SK-N-SH (cell line): ENCODE results near the gene ERC2. TPM values are rescaled to one million over a fixed set of nuclear protein-coding genes. Genes with fewer than 3 reads are reported as not detected.

ENCODE experiments used
- CTCF ChIA-PET: fragments of 300-600, 350-600 bp; formaldehyde crosslinking; extraction: SDS; loops from one replicate; lab custom pipeline; 2021; lab: Yijun Ruan, JAX
- POLR2A ChIA-PET: fragments of 350-600 bp; sonication (Branson Sonifier 250); formaldehyde crosslinking; extraction: SDS; loops from one replicate; lab custom pipeline; 2020; ENCODE audit warnings: antibody characterized with exemption, inconsistent platforms; lab: Yijun Ruan, JAX
- DNase-seq: peaks from one replicate; pipeline ENCODE4 v3.0.0; 2012
- H2AFZ ChIP-seq: fragments of 200-600 bp; sonication (generic); 2 replicates; pipeline ENCODE4 v1.8.1; 2016; ENCODE audit warnings: antibody characterized with exemption, mild to moderate bottlenecking, low read depth
- H3F3A ChIP-seq: fragments of 200-600 bp; sonication (generic); replicated peaks from 2 replicates; pipeline ENCODE3; 2016; ENCODE audit warnings: antibody characterized with exemption, mild to moderate bottlenecking; ENCODE audit not compliant: insufficient read depth
- H3K27ac ChIP-seq, 2 experiments: fragments of 200-500 bp in 1 of 2; fragments of 200-600 bp in 1 of 2; sonication (Bioruptor generic) in 1 of 2; sonication (generic), shearing (Covaris generic) in 1 of 2; 2 replicates each; pipeline versions ENCODE4 v1.5.1 to v1.6.1; 2014 to 2016; ENCODE audit warnings: low read depth in 2 of 2, inconsistent platforms in 1 of 2, low read length in 1 of 2, mild to moderate bottlenecking in 1 of 2, mixed read lengths in 1 of 2
- H3K27me3 ChIP-seq: fragments of 200-600 bp; sonication (generic), shearing (Covaris generic); 2 replicates; pipeline ENCODE4 v1.6.1; 2016; ENCODE audit warnings: mixed run types; ENCODE audit not compliant: insufficient read depth
- H3K36me3 ChIP-seq, 2 experiments: fragments of 200-500 bp in 1 of 2; fragments of 200-600 bp in 1 of 2; sonication (Bioruptor generic) in 1 of 2; sonication (generic) in 1 of 2; replicated peaks in 1 of 2; 2 replicates each; pipeline versions ENCODE3 to v1.5.1; 2014 to 2016; ENCODE audit warnings: low read length in 1 of 2, mild to moderate bottlenecking in 1 of 2; ENCODE audit not compliant: insufficient read depth in 2 of 2, control insufficient read depth in 1 of 2
- H3K4me1 ChIP-seq, 2 experiments: fragments of 200-500 bp in 1 of 2; fragments of 200-600 bp in 1 of 2; sonication (Bioruptor generic) in 1 of 2; sonication (generic), shearing (Covaris generic) in 1 of 2; 2 replicates each; pipeline versions ENCODE4 v1.5.1 to v1.6.1; 2014 to 2016; ENCODE audit warnings: low read depth in 1 of 2, low read length in 1 of 2, mixed run types in 1 of 2; ENCODE audit not compliant: insufficient read depth in 2 of 2, control insufficient read depth in 1 of 2
- H3K4me2 ChIP-seq: fragments of 200-600 bp; sonication (generic), shearing (Covaris generic); 2 replicates; pipeline ENCODE4 v1.6.1; 2017; ENCODE audit warnings: mixed run types
- H3K4me3 ChIP-seq, 2 experiments: fragments of 200-500 bp in 1 of 2; fragments of 200-600 bp in 1 of 2; sonication (Bioruptor generic) in 1 of 2; sonication (generic), shearing (Covaris generic) in 1 of 2; 2 replicates each; pipeline versions ENCODE4 v1.5.1 to v1.8.1; 2014 to 2016; ENCODE audit warnings: low read depth in 2 of 2, inconsistent platforms in 1 of 2, low read length in 1 of 2, mild to moderate bottlenecking in 1 of 2, mixed read lengths in 1 of 2, moderate library complexity in 1 of 2
- H3K79me2 ChIP-seq: fragments of 200-600 bp; sonication (generic); 2 replicates; pipeline ENCODE4 v1.8.1; 2017; ENCODE audit warnings: mild to moderate bottlenecking; ENCODE audit not compliant: insufficient read depth
- H3K9ac ChIP-seq: fragments of 200-600 bp; sonication (generic); 2 replicates; pipeline ENCODE4 v1.6.1; 2017; ENCODE audit warnings: mixed run types
- H3K9me2 ChIP-seq: fragments of 200-600 bp; sonication (generic); 2 replicates; pipeline ENCODE4 v1.6.1; 2017; ENCODE audit warnings: mixed run types
- H3K9me3 ChIP-seq: fragments of 200-600 bp; sonication (generic); 2 replicates; pipeline ENCODE4 v1.6.1; 2017; ENCODE audit warnings: mixed run types, mild to moderate bottlenecking, moderate library complexity
- H4K20me1 ChIP-seq: fragments of 200-600 bp; sonication (generic); 2 replicates; pipeline ENCODE4 v1.6.1; 2017; ENCODE audit warnings: mild to moderate bottlenecking, mixed run types; ENCODE audit not compliant: insufficient read depth
- EP300 ChIP-seq, 2 experiments: IDR thresholded peaks; 2 replicates each; pipeline versions ENCODE4 v1.4.0 to v1.6.1; 2012; ENCODE audit warnings: borderline replicate concordance in 1 of 2, low read depth in 1 of 2, low read length in 1 of 2
- EZH2phosphoT487 ChIP-seq: fragments of 200-600 bp; sonication (generic); IDR thresholded peaks from 2 replicates; pipeline ENCODE4 v1.6.1; 2017; ENCODE audit warnings: low read depth, mixed run types, mild to moderate bottlenecking, antibody characterized with exemption, moderate library complexity, borderline replicate concordance
- FOSL2 ChIP-seq: IDR thresholded peaks from 2 replicates; pipeline ENCODE4 v1.4.0; 2012; ENCODE audit warnings: low read depth, mild to moderate bottlenecking, moderate library complexity, borderline replicate concordance
- FOXJ3 ChIP-seq: sonication (generic); formaldehyde crosslinking; IDR thresholded peaks from 2 replicates; pipeline ENCODE4 v1.5.1; 2020; ENCODE audit warnings: mild to moderate bottlenecking, missing genetic modification reagents
- FOXM1 ChIP-seq: IDR thresholded peaks from 2 replicates; pipeline ENCODE4 v1.4.0; 2012; ENCODE audit warnings: low read depth, mild to moderate bottlenecking
- GABPA ChIP-seq: IDR thresholded peaks from 2 replicates; pipeline ENCODE4 v1.4.0; 2012; ENCODE audit warnings: low read depth, mild to moderate bottlenecking
- IRF3 ChIP-seq: fragments of 150-350 bp; IDR thresholded peaks from 2 replicates; pipeline ENCODE4 v1.6.1; 2016; ENCODE audit warnings: mild to moderate bottlenecking, low read depth, low read length
- MAX ChIP-seq: IDR thresholded peaks from 2 replicates; pipeline ENCODE4 v1.4.0; 2012; ENCODE audit warnings: low read depth
- MEF2A ChIP-seq: IDR thresholded peaks from 2 replicates; pipeline ENCODE4 v1.4.0; 2012; ENCODE audit warnings: low read depth, borderline replicate concordance
- PBX3 ChIP-seq: IDR thresholded peaks from 2 replicates; pipeline ENCODE4; 2012
- RAD21 ChIP-seq: IDR thresholded peaks from 2 replicates; pipeline ENCODE4 v1.6.1; 2012; ENCODE audit warnings: mild to moderate bottlenecking, low read length
- RCOR1 ChIP-seq: fragments of 150-350 bp; IDR thresholded peaks from 2 replicates; pipeline ENCODE4 v1.6.1; 2017; ENCODE audit warnings: antibody characterized with exemption, low read length
- RFX5 ChIP-seq: IDR thresholded peaks from 2 replicates; pipeline ENCODE4 v1.6.1; 2012; ENCODE audit warnings: mild to moderate bottlenecking, improper control_type of control experiment, low read length
- RXRA ChIP-seq: IDR thresholded peaks from 2 replicates; pipeline ENCODE4 v1.4.0; 2012; ENCODE audit warnings: low read depth, mild to moderate bottlenecking, borderline replicate concordance
- SIN3A ChIP-seq: IDR thresholded peaks from 2 replicates; pipeline ENCODE4 v1.6.1; 2012; ENCODE audit warnings: low read depth, mild to moderate bottlenecking, low read length, moderate library complexity, borderline replicate concordance
- TAF1 ChIP-seq: IDR thresholded peaks from 2 replicates; pipeline ENCODE4 v1.6.1; 2012; ENCODE audit warnings: low read depth, mild to moderate bottlenecking, low read length, moderate library complexity, borderline replicate concordance
- TCF12 ChIP-seq: IDR thresholded peaks from 2 replicates; pipeline ENCODE4 v1.4.0; 2012
- TEAD4 ChIP-seq: IDR thresholded peaks from 2 replicates; pipeline ENCODE4 v1.4.0; 2012; ENCODE audit warnings: mild to moderate bottlenecking, borderline replicate concordance; ENCODE audit not compliant: insufficient read depth
- USF2 ChIP-seq: fragments of 150-350 bp; IDR thresholded peaks from 2 replicates; pipeline ENCODE4 v1.6.1; 2017; ENCODE audit warnings: antibody characterized with exemption, low read length, low read depth, borderline replicate concordance
- YY1 ChIP-seq: IDR thresholded peaks from 2 replicates; pipeline ENCODE4 v1.4.0; 2012; ENCODE audit warnings: low read depth, mild to moderate bottlenecking
- ZBTB33 ChIP-seq: IDR thresholded peaks from 2 replicates; pipeline ENCODE4 v1.4.0; 2012; ENCODE audit warnings: low read depth, borderline replicate concordance
- WGBS: methylation state at CpG from one replicate; pipeline ENCODE4 v1.1.6; 2017; ENCODE audit warnings: low lambda C conversion rate; 5-methylcytosine and 5-hydroxymethylcytosine counted together
- polyA plus RNA-seq, 3 experiments: library from polyadenylated mRNA; depleted of rRNA; stranded (reverse); fragments of >200 nt; gene quantifications; 2 replicates each; pipeline ENCODE4 v1.2.3, GENCODE V29; 2012

Gene ERC2
- polyA plus RNA-seq, 1 of the 3 experiments (the other 2 are of a cell fraction) = 1.6 TPM

GRCh38 chr3:55636300-55637195, 831.7 kb downstream of the ERC2 start:
- no peaks in the 10 kb centered on the region for H3K36me3 ChIP-seq

GRCh38 chr3:55634345-55634744, 833.9 kb downstream of the ERC2 start:
- Histone ChIP-seq H3K9me3 (no peaks in the 10 kb centered on the region), H3K27ac (no peak overlapping the region), H3K4me2 (0 out of 2 replicates have a peak overlapping the region, but pooled peaks have one; percentile 13), H4K20me1 (no peaks in the 10 kb centered on the region), H2AFZ (no peak overlapping the region), H3K27me3 (no peaks in the 10 kb centered on the region), H3K4me1 (no peaks in the 10 kb centered on the region), H3K36me3 (no peaks in the 10 kb centered on the region), H3K79me2 (no peaks in the 10 kb centered on the region), H3K9ac (no peak overlapping the region), H3F3A (no peaks in the 10 kb centered on the region), H3K4me3 (no peak overlapping the region), H3K9me2 (no peaks in the 10 kb centered on the region)
- CTCF ChIA-PET = no interaction called here
- no peak for TF ChIP-seq RXRA
- no peak for TF ChIP-seq SIN3A
- TF ChIP-seq TEAD4 = no peak
- no peak for TF ChIP-seq RCOR1
- no peak for TF ChIP-seq IRF3
- no peak for TF ChIP-seq FOXM1
- TF ChIP-seq TAF1 = no peak
- TF ChIP-seq MEF2A = no peak
- TF ChIP-seq PBX3 = no peak
- TF ChIP-seq GABPA = no peak
- TF ChIP-seq EZH2phosphoT487 = no peak
- no peak for TF ChIP-seq ZBTB33
- TF ChIP-seq MAX = no peak
- TF ChIP-seq USF2 = no peak
- no peak for TF ChIP-seq TCF12
- WGBS = 32% methylated on average over 6 of the region's 6 CpGs
- POLR2A ChIA-PET = no interaction called here
- DNase-seq = no peak

More at GRCh38 chr3:55636300-55637195, 831.7 kb downstream of the ERC2 start:
- Histone ChIP-seq H3K27ac (no peak overlapping the region), H3K27me3 (no peaks in the 10 kb centered on the region), H3K4me2 (no peak overlapping the region), H2AFZ (no peak overlapping the region), H3K9me3 (no peaks in the 10 kb centered on the region), H4K20me1 (no peaks in the 10 kb centered on the region), H3K9me2 (no peaks in the 10 kb centered on the region), H3K79me2 (no peaks in the 10 kb centered on the region), H3K4me1 (no peaks in the 10 kb centered on the region), H3K9ac (no peak overlapping the region), H3K4me3 (no peak overlapping the region), H3F3A (no peaks in the 10 kb centered on the region)
- DNase-seq = no peak
- 59% methylated on average over 8 of the region's 9 CpGs for WGBS
- CTCF ChIA-PET = no interaction called here
- no peak for TF ChIP-seq TAF1
- no peak for TF ChIP-seq RAD21
- no peak for TF ChIP-seq EP300 (IDR thresholded peaks at IDR 0.05; ENCODE audit: borderline replicate concordance in 1 of 2, low read depth in 1 of 2, low read length in 1 of 2)
- TF ChIP-seq FOSL2 = no peak
- TF ChIP-seq RFX5 = no peak
- no peak for TF ChIP-seq YY1
- no peak for TF ChIP-seq FOXJ3 (CRISPR knock-in tag)
- no peak for TF ChIP-seq RCOR1
- TF ChIP-seq SIN3A = no peak
- POLR2A ChIA-PET = no interaction called here
